ENCODE data around the gene GANAB.

GANAB gene

GRCh38 chr11:62646825-62647608 is 604 bp upstream of the GANAB start:
- TF ChIP-seq CTCF (IDR thresholded peaks at IDR 0.05; ENCODE audit: low read depth, low read length, missing control alignments), result no peak
- no peak for DNase-seq (ENCODE audit: extremely low read depth, low read depth)
- peak overlapping the region; percentile 96 for H3K4me3 ChIP-seq (replicated peaks; ENCODE audit: low read depth, low read length)

GRCh38 chr11:62645671-62645945 is 805 bp downstream of the GANAB start:
- H3K4me3 ChIP-seq (replicated peaks; ENCODE audit: low read depth, low read length), result peak overlapping the region; percentile 96
- DNase-seq (ENCODE audit: extremely low read depth, low read depth), result no peak
- no peak for TF ChIP-seq CTCF (IDR thresholded peaks at IDR 0.05; ENCODE audit: low read depth, low read length, missing control alignments)

GRCh38 chr11:62644220-62644619 is 2.2 kb downstream of the GANAB start:
- DNase-seq (ENCODE audit: extremely low read depth, low read depth), result no peak
- no peak for TF ChIP-seq CTCF (IDR thresholded peaks at IDR 0.05; ENCODE audit: low read depth, low read length, missing control alignments)
- H3K4me3 ChIP-seq (replicated peaks; ENCODE audit: low read depth, low read length), result no peak overlapping the region

GRCh38 chr11:62632492-62632891 is 13.9 kb downstream of the GANAB start:
- no peak for DNase-seq (ENCODE audit: extremely low read depth, low read depth)
- TF ChIP-seq CTCF (IDR thresholded peaks at IDR 0.05; ENCODE audit: low read depth, low read length, missing control alignments), result no peak
- H3K4me3 ChIP-seq (replicated peaks; ENCODE audit: low read depth, low read length), result no peak overlapping the region

GRCh38 chr11:62627713-62628112 is 18.7 kb downstream of the GANAB start:
- no peak for TF ChIP-seq CTCF (IDR thresholded peaks at IDR 0.05; ENCODE audit: low read depth, low read length, missing control alignments)
- no peak overlapping the region for H3K4me3 ChIP-seq (replicated peaks; ENCODE audit: low read depth, low read length)
- no peak for DNase-seq (ENCODE audit: extremely low read depth, low read depth)

- H3K4me3 ChIP-seq (replicated peaks; ENCODE audit: low read depth, low read length), result no peak overlapping the region
- TF ChIP-seq CTCF (IDR thresholded peaks at IDR 0.05; ENCODE audit: low read depth, low read length, missing control alignments), result no peak
- DNase-seq (ENCODE audit: extremely low read depth, low read depth), result no peak
Observed at GRCh38 chr11:62622476-62623089, 23.8 kb downstream of the GANAB start.
